Hepatocyte (in vitro differentiated cells): ENCODE measurements around the gene TSPAN10. TPM values are rescaled to one million over a fixed set of nuclear protein-coding genes. Genes with fewer than 3 reads are reported as not detected.

Experiments used
- DNase-seq: peaks from one replicate; pipeline ENCODE4 v3.0.0-alpha.2; 2016; ENCODE audit warnings: low spot score
- H2AFZ ChIP-seq: fragments of 200-600 bp; sonication (generic); 2 replicates; pipeline ENCODE4 v1.6.0; 2016; ENCODE audit warnings: antibody characterized with exemption, mild to moderate bottlenecking
- H3K27ac ChIP-seq: fragments of 200-600 bp; sonication (generic); 2 replicates; pipeline ENCODE4 v1.5.1; 2016; ENCODE audit warnings: mild to moderate bottlenecking
- H3K27me3 ChIP-seq: fragments of 200-600 bp; sonication (generic); 2 replicates; pipeline ENCODE4 v1.6.1; 2016
- H3K36me3 ChIP-seq: fragments of 200-600 bp; sonication (generic); replicated peaks from 2 replicates; pipeline ENCODE4 v1.5.1; 2016; ENCODE audit warnings: low read depth; ENCODE audit not compliant: insufficient read depth
- H3K4me1 ChIP-seq: fragments of 200-600 bp; sonication (generic); 2 replicates; pipeline ENCODE4 v1.5.1; 2016; ENCODE audit warnings: mild to moderate bottlenecking, moderate library complexity; ENCODE audit not compliant: insufficient read depth
- H3K4me2 ChIP-seq: fragments of 200-600 bp; sonication (generic); 2 replicates; pipeline ENCODE4 v1.6.0; 2016
- H3K4me3 ChIP-seq: fragments of 200-600 bp; sonication (generic); 2 replicates; pipeline ENCODE4 v1.5.1; 2016; ENCODE audit warnings: mild to moderate bottlenecking
- H3K79me2 ChIP-seq: fragments of 200-600 bp; sonication (generic); 2 replicates; pipeline ENCODE4 v1.6.0; 2017; ENCODE audit warnings: mild to moderate bottlenecking
- H3K9me2 ChIP-seq: fragments of 200-600 bp; sonication (generic); replicated peaks from 2 replicates; pipeline ENCODE4 v1.6.0; 2017; ENCODE audit warnings: mild to moderate bottlenecking; ENCODE audit not compliant: insufficient read depth
- H3K9me3 ChIP-seq: fragments of 200-600 bp; sonication (generic); 2 replicates; pipeline ENCODE4 v1.5.1; 2016; ENCODE audit warnings: low read depth, mild to moderate bottlenecking
- H4K20me1 ChIP-seq: fragments of 200-600 bp; sonication (generic); 2 replicates; pipeline ENCODE4 v1.6.0; 2016; ENCODE audit warnings: mild to moderate bottlenecking; ENCODE audit not compliant: insufficient read depth, poor library complexity, severe bottlenecking
- EZH2 ChIP-seq: fragments of 200-600 bp; sonication (generic); IDR thresholded peaks from 2 replicates; pipeline ENCODE4 v1.6.1; 2016; ENCODE audit warnings: antibody characterized with exemption, mild to moderate bottlenecking, borderline replicate concordance
- EZH2phosphoT487 ChIP-seq: fragments of 200-600 bp; sonication (generic); IDR thresholded peaks from one replicate; pipeline ENCODE4 v1.6.1; 2018; ENCODE audit warnings: antibody characterized with exemption, mild to moderate bottlenecking, low read depth, moderate library complexity; ENCODE audit not compliant: unreplicated experiment, severe bottlenecking
- WGBS: methylation state at CpG from one replicate; pipeline ENCODE4 v1.1.6; 2016; ENCODE audit warnings: low lambda C conversion rate; ENCODE audit errors: missing lambda C conversion rate; 5-methylcytosine and 5-hydroxymethylcytosine counted together
- polyA plus RNA-seq: library from polyadenylated mRNA; unstranded; fragments of >200 nt; fragmentation: Nextera tagmentation; extraction: Ambion mirVana; gene quantifications from 2 replicates; pipeline ENCODE4 v1.2.1, GENCODE V29; 2016
- total RNA-seq: library from RNA; depleted of rRNA; stranded (reverse); fragments of >200 nt; gene quantifications from 2 replicates; pipeline ENCODE4 v1.2.3, GENCODE V29; 2014
- TF ChIP-seq, protein P1 (sequence below): fragments of 200-600 bp; sonication (generic); IDR thresholded peaks from 2 replicates; pipeline ENCODE4 v1.5.1; 2016; ENCODE audit warnings: antibody characterized with exemption, mild to moderate bottlenecking; ENCODE audit not compliant: poor library complexity

Gene TSPAN10
- total and polyA plus RNA-seq, 2 experiments from 2014 or later = 1.4 to 15.2 TPM

DNA sequence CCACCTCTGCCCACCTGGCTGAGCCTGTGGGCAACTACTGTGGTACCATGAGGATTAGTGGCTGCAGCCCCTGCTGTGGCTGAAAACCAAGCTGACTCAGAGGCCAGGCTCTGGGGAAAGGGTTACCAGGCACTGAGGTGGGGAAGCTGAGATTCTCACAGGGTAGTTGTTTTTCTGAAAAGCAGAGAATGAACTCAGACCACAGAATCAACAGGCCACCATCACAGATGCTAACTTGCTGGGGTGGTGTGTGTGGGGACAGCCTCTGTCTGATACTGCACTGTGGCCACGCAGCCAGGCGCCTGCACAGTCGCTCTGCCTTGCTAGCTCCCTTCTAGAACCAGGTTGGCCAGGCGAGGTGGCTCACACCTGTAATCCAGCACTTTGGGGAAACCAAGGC lies 28.9 kb upstream of the TSPAN10 start:
- no peak for DNase-seq
- Histone ChIP-seq H3K36me3 (no peaks in the 10 kb centered on the region), H2AFZ (no peak overlapping the region), H3K4me2 (no peak overlapping the region), H3K27ac (no peak overlapping the region), H4K20me1 (no peaks in the 10 kb centered on the region), H3K27me3 (no peaks in the 10 kb centered on the region), H3K79me2 (peaks cover 11% of the 10 kb centered on the region), H3K9me3 (no peaks in the 10 kb centered on the region), H3K4me1 (no peaks in the 10 kb centered on the region), H3K4me3 (no peak overlapping the region), H3K9me2 (no peaks in the 10 kb centered on the region)
- TF ChIP-seq, protein P1, sequence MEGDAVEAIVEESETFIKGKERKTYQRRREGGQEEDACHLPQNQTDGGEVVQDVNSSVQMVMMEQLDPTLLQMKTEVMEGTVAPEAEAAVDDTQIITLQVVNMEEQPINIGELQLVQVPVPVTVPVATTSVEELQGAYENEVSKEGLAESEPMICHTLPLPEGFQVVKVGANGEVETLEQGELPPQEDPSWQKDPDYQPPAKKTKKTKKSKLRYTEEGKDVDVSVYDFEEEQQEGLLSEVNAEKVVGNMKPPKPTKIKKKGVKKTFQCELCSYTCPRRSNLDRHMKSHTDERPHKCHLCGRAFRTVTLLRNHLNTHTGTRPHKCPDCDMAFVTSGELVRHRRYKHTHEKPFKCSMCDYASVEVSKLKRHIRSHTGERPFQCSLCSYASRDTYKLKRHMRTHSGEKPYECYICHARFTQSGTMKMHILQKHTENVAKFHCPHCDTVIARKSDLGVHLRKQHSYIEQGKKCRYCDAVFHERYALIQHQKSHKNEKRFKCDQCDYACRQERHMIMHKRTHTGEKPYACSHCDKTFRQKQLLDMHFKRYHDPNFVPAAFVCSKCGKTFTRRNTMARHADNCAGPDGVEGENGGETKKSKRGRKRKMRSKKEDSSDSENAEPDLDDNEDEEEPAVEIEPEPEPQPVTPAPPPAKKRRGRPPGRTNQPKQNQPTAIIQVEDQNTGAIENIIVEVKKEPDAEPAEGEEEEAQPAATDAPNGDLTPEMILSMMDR = no peak
- TF ChIP-seq EZH2phosphoT487 = no peak
- TF ChIP-seq EZH2 = no peak
- 100% methylated on average over 4 of the region's 4 CpGs for WGBS

DNA sequence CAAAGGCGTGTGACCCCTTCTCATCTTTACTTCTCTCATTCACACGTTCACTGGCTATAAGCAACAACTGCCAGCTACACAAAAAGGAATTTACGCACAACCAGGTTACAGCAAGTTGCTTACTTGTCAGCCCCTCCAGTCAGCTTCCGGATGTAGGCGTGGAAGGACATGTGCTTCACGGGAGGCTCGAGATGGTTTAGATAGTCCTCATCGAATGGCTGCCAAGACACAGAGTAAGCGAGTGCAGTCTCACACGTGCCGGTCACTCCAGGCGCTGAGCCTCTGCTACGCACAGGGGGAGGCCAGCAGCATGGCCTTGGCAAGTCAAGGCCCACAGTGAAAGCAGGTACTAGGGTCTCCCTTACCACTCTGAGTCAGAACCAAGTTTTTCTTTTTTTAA lies 28.4 kb upstream of the TSPAN10 start:
- H3K4me2 ChIP-seq = no peak overlapping the region
- DNase-seq = no peak
- 96% methylated on average over 13 of the region's 13 CpGs for WGBS
- H3K79me2 ChIP-seq = peaks cover 16% of the 10 kb centered on the region
- H3K9me3 ChIP-seq = no peaks in the 10 kb centered on the region
- no peaks in the 10 kb centered on the region for H3K4me1 ChIP-seq
- TF ChIP-seq EZH2 = no peak
- TF ChIP-seq, protein P1 = no peak
- no peak for TF ChIP-seq EZH2phosphoT487
- H4K20me1 ChIP-seq = peaks cover 5% of the 10 kb centered on the region
- no peak overlapping the region for H3K27ac ChIP-seq
- no peaks in the 10 kb centered on the region for H3K36me3 ChIP-seq
- H3K9me2 ChIP-seq = no peaks in the 10 kb centered on the region
- H3K4me3 ChIP-seq = no peak overlapping the region
- H3K27me3 ChIP-seq = no peaks in the 10 kb centered on the region
- no peak overlapping the region for H2AFZ ChIP-seq

DNA sequence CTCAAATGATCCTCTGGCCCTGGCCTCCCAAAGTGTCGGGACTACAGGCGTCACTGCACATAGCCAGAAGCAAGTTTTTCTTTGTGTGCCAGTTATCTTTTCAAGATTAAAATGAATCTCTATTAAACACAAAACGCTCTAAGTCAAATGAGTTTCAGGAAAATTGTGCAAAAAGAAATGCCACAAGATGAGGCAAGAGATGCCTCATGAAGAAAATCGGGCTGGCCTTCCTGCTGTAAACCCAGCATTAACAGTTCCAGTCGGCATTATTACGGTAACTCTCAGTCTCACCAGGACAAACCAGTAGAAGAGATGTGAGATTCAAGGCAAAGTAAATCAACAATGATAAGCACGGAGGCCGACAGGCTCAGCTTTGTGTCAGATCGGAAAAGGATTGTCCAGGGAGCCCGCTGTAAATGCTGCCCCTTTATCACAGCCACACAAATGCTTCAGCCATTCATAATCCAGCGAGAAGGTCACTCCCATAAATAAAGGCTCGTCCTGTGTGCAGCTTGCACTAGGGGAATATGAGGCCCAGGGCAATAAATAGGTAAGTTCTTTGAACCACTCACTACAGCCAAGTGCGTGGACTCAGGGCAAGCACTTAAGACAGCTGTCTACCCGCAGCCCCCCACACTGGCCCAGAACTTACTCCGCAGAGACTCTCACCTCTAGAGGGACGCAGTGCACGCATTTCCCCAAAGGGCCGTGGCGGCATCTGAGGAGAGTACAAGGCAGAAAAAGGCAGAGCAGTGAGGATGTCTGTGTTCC lies 27.3 kb upstream of the TSPAN10 start:
- Histone ChIP-seq H3K36me3 (no peaks in the 10 kb centered on the region), H3K27ac (no peak overlapping the region), H3K79me2 (peaks cover 25% of the 10 kb centered on the region), H4K20me1 (peaks cover 12% of the 10 kb centered on the region), H3K9me3 (no peaks in the 10 kb centered on the region), H2AFZ (no peak overlapping the region), H3K9me2 (no peaks in the 10 kb centered on the region), H3K27me3 (no peaks in the 10 kb centered on the region), H3K4me2 (no peak overlapping the region), H3K4me3 (no peak overlapping the region), H3K4me1 (no peaks in the 10 kb centered on the region)
- DNase-seq = peak; percentile 22
- 84% methylated on average over 19 of the region's 19 CpGs for WGBS
- TF ChIP-seq EZH2phosphoT487 = no peak
- TF ChIP-seq, protein P1 = no peak
- TF ChIP-seq EZH2 = no peak
